Fibroblast of gingiva (primary cell): ENCODE measurements around the gene SDK1.
"Not testable (repeated sequence)": the region's sequence is repeated elsewhere in the genome, so short reads cannot be mapped to it uniquely, and the experiment has no call there.

Experiments
- DNase-seq: peaks from one replicate; pipeline ENCODE4 v3.0.0-alpha.2; 2011; ENCODE audit warnings: low read depth

SDK1 gene

DNA sequence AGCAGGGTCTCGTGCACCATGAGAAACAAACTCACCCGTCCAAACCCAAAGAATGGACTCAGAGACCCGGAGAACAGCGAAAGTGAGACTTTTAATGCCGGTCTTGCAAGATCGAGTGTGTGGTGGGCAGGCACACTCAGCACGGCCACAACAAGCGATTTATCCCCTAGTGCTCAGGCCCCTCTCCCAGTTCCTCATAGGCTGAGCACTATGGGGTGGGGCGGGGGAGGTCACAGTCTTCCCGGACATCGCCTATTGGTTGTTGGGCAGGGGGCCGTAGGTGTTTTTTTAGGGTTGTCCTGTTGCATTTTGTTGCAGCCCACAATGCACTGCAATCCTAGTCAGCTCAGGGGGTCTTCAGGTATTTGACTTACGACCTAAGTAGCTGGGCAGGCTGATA, 772.7 kb downstream of the SDK1 start:
- DNase-seq = no peak

- DNase-seq = no peak
Measured at GRCh38 chr7:4074407-4074806, 773.4 kb downstream of the SDK1 start.

DNA sequence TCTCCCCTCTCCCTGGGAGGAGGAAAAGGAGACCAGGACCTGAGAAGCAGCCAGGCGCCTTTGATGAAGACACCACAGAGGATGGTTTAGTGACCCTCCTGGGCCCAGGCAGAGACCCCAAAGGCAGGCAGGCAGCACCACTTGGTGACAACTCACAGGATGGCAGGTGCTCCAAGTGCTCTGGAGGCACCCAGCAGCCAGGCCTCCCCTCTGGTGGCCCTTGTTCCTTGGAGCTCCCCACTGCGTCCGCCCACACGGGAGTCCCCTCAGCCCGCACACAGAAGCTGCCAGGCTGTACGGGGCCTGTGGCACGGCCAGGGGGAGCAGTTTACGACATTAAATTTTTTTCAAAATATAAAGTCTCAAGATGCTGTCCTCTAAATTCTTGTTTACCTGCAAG, 773.9 kb downstream of the SDK1 start:
- no peak for DNase-seq

DNA sequence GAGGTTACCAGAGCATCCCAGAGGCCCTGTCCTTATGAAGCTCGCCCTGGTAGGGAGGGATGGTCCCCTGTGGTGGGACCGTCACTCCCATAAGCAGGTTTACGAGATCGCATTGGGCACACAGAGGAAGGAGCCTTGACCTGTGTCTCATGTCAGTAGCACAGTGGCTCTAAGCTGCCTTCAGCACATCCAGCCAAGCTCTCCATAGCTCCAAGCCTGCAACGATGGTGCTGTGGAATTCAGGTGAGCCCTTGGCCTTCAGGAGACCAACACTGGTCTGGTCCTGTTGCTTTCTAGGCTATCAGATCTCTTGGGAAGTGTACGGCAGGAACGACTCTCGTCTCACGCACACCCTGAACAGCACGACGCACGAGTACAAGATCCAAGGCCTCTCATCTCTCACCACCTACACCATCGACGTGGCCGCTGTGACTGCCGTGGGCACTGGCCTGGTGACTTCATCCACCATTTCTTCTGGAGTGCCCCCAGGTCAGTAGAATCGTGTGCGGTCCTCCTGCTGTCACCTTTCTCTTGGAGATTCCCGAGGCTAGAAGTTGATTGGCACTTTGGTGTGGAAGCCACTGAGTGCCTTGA, 775.7 kb downstream of the SDK1 start:
- DNase-seq = no peak

GRCh38 chr7:4077980-4078379, 776.9 kb downstream of the SDK1 start:
- no peak for DNase-seq

DNA sequence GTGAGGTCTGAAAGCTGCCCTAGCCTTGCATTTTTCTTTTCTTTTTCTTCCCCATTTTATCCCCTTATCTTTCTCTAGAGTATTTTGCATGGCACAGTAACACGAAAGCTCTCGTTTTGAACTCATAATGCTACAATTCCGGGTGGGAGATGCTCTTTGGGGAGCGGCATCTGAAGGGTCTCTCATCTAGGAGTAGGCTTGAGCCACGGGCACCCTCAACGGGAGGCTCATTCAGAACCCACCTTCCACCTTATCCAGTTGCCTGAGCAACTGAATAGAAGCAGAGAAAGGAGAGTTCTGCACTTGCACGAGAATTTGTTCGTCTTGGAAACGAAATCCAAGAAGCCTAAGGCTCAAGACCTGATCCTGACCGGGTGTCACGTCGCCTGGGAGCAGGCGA, 777.5 kb downstream of the SDK1 start:
- no peak for DNase-seq

- DNase-seq = no peak
Measured at GRCh38 chr7:4079366-4079765, 778.3 kb downstream of the SDK1 start.

DNA sequence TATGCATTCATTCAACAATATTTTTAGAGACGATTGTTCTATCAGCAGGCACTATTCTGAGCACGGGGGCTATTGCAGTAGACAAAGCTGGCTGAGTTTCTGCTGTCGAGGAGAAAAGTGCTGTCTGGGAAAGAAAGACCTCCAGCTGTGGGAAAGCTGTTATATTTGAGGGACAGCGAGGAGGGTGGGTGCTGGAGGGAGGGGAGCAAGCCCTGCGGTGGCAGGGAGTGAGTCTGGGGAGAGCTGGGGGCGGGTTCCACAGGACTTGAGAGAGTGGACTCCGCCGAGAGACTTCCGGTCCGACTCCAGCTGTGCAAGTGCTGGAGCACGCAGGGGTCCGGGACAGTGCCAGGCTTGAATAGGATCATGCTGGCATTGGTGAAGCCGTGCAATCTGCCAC, 778.9 kb downstream of the SDK1 start:
- no peak for DNase-seq

GRCh38 chr7:4080954-4081353, 779.9 kb downstream of the SDK1 start:
- no peak for DNase-seq

- no peak for DNase-seq
Measured at GRCh38 chr7:4083513-4083912, 782.5 kb downstream of the SDK1 start.

DNA sequence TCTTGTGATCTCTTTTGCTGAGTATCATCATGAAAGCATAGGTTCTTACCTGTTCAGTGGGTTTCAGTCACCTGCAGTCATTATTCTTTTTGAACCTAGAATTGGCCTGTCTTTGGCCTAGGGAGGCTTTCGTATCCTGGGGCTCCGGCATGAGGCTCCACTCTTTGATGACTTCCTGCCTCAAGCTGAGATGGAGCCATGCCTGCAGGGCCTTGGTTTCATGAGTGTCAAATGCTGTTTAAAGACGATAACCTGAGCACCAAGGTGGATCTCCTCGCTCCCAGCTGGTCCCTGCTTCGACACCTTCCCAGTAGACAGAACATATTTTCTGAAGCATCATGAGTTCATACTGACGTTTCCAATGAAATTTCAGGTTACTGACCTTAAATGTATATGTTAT, 783.2 kb downstream of the SDK1 start:
- DNase-seq = no peak

DNA sequence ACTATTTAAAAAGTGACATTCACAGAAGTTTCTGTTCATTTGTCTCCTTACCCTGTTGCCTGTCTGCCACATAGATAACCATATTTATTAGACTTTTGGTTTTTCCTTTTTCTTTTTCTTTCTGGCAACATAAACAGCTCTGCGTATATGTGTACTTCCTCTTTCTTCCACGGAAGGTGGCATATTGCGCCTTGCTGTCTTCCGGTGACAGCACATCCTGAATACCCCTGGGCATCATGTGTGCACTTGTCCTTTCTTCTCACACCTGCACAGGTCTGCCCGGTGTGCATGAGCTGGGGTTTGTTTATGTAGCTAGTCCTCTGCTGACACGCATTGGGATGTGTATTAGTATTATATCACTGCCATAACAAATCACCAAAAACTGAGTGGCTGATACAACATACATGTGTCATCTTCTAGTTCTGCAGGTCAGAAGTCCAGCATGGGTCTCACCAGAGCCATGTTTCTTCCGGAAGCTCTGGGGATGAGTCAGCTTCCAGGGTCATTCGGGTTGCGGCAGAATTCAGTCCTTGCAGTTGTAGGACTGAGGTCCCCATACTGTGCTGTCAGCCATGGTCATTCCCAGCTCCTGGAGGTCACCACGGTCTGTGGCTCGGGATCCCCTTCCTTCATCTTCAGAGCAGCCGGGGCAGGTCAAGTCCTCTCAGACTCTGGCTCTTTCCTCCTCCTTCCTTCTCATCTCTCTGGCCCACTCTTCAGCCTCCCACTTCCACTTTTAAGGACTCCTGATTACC, 785.1 kb downstream of the SDK1 start:
- no peak for DNase-seq

DNA sequence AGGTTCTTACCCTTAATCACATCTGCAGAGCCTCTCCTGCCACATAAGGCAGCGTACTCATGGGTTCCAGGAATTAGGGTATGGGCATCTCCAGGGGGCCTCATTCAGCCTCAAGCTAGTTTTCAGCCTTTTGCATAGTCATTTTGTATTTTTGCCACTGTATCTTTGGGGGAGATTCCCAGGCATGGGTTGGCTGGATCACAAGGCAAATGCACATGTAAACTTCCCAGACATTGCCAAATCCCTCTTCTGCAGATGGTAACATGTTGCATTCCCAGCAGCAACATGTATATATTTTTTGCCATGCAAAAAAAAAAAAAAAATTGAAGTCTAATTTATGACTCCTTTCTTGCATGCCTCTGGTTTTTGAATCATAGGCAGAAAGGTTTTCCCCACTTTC, 785.7 kb downstream of the SDK1 start:
- no peak for DNase-seq

GRCh38 chr7:4091767-4092166, 790.7 kb downstream of the SDK1 start:
- DNase-seq = no peak

- DNase-seq = no peak
Measured at GRCh38 chr7:4093035-4093434, 792.0 kb downstream of the SDK1 start.

GRCh38 chr7:4093483-4093882, 792.4 kb downstream of the SDK1 start:
- no peak for DNase-seq

DNA sequence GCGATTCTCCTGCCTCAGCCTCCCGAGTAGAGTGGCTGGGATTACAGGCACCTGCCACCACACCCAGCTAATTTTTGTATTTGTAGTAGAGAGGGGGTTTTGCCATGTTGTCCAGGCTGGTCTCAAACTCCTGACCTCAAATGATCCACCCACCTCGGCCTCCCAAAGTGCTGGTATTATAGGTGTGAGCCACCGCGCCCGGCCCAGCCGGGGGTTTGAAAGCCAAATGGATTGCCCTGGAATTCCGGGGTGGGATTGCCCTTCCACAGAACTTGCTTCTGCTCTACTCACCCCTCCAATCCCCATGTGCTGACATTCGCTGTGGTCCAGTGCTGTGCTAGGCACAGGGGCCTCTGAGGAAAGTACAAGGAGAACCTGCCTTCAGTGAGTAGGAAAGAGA, 793.1 kb downstream of the SDK1 start:
- not testable (repeated sequence) for DNase-seq

DNA sequence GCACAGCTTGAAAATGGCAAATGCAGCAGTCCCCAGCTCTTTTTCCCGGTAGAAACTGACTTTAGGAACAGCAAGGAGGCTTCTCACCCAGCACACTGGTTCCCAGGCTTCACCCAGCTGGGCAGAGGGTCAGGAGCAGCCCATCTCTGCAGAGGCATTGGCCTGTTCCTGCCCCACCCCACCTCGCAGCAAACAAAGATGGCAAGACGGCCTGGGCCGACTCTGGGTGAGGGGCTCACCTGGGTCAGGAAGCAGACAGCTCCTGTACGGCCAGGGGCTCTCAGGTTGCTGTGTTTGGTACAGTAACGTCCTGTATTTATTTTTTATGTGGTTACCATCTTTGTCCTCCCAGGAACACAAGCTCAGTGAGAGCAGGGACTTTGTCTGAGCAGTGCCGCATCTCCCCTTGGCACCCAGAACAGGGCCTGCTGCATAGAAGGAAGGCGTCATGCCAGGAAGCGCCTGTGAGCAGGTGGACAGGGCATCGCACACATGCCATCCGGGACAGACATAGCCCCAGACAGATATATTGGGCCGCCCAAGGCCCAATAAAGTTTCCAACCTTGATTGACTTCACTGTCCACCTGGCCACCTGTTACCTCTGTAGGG, 796.1 kb downstream of the SDK1 start:
- DNase-seq = no peak

DNA sequence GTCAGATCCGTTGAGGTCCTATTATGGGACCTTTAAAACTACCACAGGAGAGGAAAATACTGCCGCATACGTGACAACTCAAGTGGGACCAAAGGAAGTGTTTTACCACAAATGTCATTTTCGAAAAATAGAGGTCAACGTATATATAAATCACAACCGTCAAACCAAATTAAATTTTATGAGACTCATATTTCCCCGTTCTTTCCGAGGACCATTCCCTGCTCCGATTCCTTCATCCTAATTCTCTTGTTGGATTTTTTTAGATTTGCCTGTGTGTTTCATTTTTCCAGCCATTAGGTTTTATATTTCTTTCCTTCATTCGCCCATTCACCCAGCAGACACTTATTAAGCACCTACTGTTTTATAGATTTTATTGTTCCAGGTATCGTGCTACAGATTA, 797.1 kb downstream of the SDK1 start:
- DNase-seq = no peak

DNA sequence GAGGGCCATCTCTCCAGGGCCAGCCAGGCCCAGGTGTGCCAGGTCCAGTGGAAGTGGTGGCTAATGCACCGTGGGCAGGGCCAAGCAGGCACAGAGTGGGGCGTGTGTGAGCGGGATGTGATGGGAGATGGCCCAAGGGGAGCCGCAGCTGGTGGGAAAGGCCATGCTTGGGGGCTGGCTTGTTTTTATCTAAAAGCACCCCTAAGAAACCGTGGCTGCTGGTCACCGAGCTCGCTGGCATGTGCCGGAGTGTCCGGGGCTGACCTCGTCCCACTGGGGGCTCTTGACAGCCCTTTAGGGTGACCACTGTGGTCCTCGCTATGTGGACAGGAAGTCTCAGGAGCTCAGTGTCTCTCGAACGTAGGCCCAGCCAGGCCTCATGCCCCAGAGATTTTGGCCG, 798.6 kb downstream of the SDK1 start:
- no peak for DNase-seq

- no peak for DNase-seq
Measured at GRCh38 chr7:4100148-4100547, 799.1 kb downstream of the SDK1 start.

- no peak for DNase-seq
Measured at GRCh38 chr7:4100691-4101090, 799.6 kb downstream of the SDK1 start.

GRCh38 chr7:4102231-4102841, 801.3 kb downstream of the SDK1 start:
- no peak for DNase-seq
